GM23338 (cell line): ENCODE results near the gene ASCL2.

ENCODE experiments used
- CREB1 ChIP-seq: fragments of 250-450 bp; sonication (Bioruptor Pico); IDR thresholded peaks from 2 replicates; pipeline ENCODE4 v1.5.0; 2020; ENCODE audit warnings: low read depth, mild to moderate bottlenecking, moderate library complexity
- EZH2 ChIP-seq: fragments of 200-600 bp; sonication (generic); IDR thresholded peaks from one replicate; pipeline ENCODE4 v1.8.0; 2017; ENCODE audit warnings: antibody characterized with exemption, mild to moderate bottlenecking, low read depth; ENCODE audit not compliant: unreplicated experiment
- NANOG ChIP-seq: IDR thresholded peaks from 2 replicates; pipeline ENCODE4 v1.6.1; 2016; ENCODE audit warnings: antibody characterized with exemption, borderline replicate concordance
- POLR2AphosphoS5 ChIP-seq: IDR thresholded peaks from 2 replicates; pipeline ENCODE4 v1.6.1; 2016; ENCODE audit warnings: antibody characterized with exemption, low read depth
- STAT1 ChIP-seq: IDR thresholded peaks from one replicate; pipeline ENCODE4 v1.6.1; 2016; ENCODE audit warnings: antibody characterized with exemption; ENCODE audit not compliant: unreplicated experiment
- TF ChIP-seq, protein P1 (sequence below): IDR thresholded peaks from one replicate; pipeline ENCODE4 v1.6.1; 2018; ENCODE audit warnings: antibody characterized with exemption; ENCODE audit not compliant: unreplicated experiment
- TF ChIP-seq, protein P2 (sequence below), 2 experiments: fragments of 200-600 bp in 1 of 2; sonication (generic) in 1 of 2; conservative IDR thresholded peaks; 2 replicates each; pipeline versions ENCODE4 v1.5.1 to v1.6.1; 2016 to 2017; ENCODE audit warnings: antibody characterized with exemption in 2 of 2, low read depth in 2 of 2, mild to moderate bottlenecking in 2 of 2, moderate library complexity in 1 of 2

DNA sequence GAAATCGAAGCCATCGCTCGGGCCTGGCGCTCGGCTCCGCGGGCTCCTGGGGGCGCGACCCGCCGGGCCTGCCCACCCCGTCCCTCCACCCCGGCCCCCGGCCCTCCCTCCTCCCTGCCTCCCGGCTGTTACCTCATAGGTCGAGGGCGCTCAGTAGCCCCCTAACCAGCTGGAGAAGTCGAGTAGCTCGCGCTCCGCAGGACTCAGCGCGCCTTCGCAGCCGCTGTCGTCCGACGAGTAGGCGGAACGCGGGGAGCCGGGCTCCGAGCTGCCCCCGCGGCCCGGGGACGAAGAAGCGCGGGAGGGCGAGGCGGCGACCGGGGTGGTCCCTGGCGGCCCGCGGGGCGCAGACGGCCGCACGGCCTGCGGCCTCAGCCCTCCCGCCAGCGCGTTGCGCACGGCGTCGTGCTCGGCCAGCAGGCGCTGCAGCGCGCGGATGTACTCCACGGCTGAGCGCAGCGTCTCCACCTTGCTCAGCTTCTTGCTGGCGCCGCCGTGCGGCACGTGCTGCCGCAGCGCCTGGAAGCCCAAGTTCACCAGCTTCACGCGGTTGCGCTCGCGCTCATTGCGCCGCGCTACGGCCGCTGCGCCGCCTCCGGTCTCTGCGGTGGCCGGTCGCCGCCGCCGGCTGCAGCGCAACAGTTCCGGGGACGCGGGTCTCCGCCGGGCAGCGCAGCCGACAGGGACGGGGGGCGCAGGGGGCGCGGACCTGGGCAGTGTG lies 627 bp downstream of the ASCL2 start:
- TF ChIP-seq, protein P1, sequence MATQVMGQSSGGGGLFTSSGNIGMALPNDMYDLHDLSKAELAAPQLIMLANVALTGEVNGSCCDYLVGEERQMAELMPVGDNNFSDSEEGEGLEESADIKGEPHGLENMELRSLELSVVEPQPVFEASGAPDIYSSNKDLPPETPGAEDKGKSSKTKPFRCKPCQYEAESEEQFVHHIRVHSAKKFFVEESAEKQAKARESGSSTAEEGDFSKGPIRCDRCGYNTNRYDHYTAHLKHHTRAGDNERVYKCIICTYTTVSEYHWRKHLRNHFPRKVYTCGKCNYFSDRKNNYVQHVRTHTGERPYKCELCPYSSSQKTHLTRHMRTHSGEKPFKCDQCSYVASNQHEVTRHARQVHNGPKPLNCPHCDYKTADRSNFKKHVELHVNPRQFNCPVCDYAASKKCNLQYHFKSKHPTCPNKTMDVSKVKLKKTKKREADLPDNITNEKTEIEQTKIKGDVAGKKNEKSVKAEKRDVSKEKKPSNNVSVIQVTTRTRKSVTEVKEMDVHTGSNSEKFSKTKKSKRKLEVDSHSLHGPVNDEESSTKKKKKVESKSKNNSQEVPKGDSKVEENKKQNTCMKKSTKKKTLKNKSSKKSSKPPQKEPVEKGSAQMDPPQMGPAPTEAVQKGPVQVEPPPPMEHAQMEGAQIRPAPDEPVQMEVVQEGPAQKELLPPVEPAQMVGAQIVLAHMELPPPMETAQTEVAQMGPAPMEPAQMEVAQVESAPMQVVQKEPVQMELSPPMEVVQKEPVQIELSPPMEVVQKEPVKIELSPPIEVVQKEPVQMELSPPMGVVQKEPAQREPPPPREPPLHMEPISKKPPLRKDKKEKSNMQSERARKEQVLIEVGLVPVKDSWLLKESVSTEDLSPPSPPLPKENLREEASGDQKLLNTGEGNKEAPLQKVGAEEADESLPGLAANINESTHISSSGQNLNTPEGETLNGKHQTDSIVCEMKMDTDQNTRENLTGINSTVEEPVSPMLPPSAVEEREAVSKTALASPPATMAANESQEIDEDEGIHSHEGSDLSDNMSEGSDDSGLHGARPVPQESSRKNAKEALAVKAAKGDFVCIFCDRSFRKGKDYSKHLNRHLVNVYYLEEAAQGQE: no peak
- TF ChIP-seq EZH2: no peak
- no peak for TF ChIP-seq STAT1
- TF ChIP-seq, protein P2, sequence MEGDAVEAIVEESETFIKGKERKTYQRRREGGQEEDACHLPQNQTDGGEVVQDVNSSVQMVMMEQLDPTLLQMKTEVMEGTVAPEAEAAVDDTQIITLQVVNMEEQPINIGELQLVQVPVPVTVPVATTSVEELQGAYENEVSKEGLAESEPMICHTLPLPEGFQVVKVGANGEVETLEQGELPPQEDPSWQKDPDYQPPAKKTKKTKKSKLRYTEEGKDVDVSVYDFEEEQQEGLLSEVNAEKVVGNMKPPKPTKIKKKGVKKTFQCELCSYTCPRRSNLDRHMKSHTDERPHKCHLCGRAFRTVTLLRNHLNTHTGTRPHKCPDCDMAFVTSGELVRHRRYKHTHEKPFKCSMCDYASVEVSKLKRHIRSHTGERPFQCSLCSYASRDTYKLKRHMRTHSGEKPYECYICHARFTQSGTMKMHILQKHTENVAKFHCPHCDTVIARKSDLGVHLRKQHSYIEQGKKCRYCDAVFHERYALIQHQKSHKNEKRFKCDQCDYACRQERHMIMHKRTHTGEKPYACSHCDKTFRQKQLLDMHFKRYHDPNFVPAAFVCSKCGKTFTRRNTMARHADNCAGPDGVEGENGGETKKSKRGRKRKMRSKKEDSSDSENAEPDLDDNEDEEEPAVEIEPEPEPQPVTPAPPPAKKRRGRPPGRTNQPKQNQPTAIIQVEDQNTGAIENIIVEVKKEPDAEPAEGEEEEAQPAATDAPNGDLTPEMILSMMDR (conservative IDR thresholded peaks at IDR 0.05; ENCODE audit: low read depth in 2 of 2): peak in 1 of 2 experiments; percentile 38; a peak in 1 of 4 replicates
- no peak for TF ChIP-seq NANOG
- TF ChIP-seq POLR2AphosphoS5: no peak
- peak; percentile 49 for TF ChIP-seq CREB1 (CRISPR knock-in tag)
